ENCODE results near the gene PODXL2. TPM values are rescaled to one million over a fixed set of nuclear protein-coding genes. Genes with fewer than 3 reads are reported as not detected.
A peak's percentile ranks its signal among the peaks of the same experiment; 100 is the strongest.

The PODXL2 gene
- polyA plus RNA-seq, 1 donor (not counting 4 experiments of a cell fraction or from before 2014, with no cell fraction given) = 1.6 TPM

- H3K79me2 ChIP-seq (ENCODE audit: control insufficient read depth, insufficient read depth, low read length) = no peaks in the 10 kb centered on the region
- H3K27me3 ChIP-seq (ENCODE audit: control insufficient read depth, extremely low read depth, insufficient read depth, low read length) = no peaks in the 10 kb centered on the region
- H3K9ac ChIP-seq (ENCODE audit: control insufficient read depth, extremely low read depth, insufficient read depth, low read length) = no peak overlapping the region
- no peaks in the 10 kb centered on the region for H3K9me1 ChIP-seq (ENCODE audit: control insufficient read depth, extremely low read depth, insufficient read depth, low read length)
- FAIRE-seq = no peak
- H3K4me2 ChIP-seq (ENCODE audit: control insufficient read depth, extremely low read depth, insufficient read depth, low read depth, low read length) = no peak overlapping the region
- no peak overlapping the region for H3K4me3 ChIP-seq (ENCODE audit: control insufficient read depth in 2 of 3, extremely low read depth in 1 of 3, insufficient read depth in 2 of 3, low read depth in 1 of 3, low read length in 3 of 3)
- no peak overlapping the region for H3K27ac ChIP-seq (ENCODE audit: control insufficient read depth, insufficient read depth, low read length)
- no peaks in the 10 kb centered on the region for H4K20me1 ChIP-seq (ENCODE audit: control insufficient read depth, extremely low read depth, insufficient read depth, low read length)
- no peaks in the 10 kb centered on the region for H3K36me3 ChIP-seq (ENCODE audit: control insufficient read depth in 2 of 2, extremely low read depth in 1 of 2, insufficient read depth in 2 of 2, low read length in 2 of 2)
- no peak for TF ChIP-seq EZH2 (IDR thresholded peaks at IDR 0.05; ENCODE audit: low read length)
- TF ChIP-seq, protein P1, sequence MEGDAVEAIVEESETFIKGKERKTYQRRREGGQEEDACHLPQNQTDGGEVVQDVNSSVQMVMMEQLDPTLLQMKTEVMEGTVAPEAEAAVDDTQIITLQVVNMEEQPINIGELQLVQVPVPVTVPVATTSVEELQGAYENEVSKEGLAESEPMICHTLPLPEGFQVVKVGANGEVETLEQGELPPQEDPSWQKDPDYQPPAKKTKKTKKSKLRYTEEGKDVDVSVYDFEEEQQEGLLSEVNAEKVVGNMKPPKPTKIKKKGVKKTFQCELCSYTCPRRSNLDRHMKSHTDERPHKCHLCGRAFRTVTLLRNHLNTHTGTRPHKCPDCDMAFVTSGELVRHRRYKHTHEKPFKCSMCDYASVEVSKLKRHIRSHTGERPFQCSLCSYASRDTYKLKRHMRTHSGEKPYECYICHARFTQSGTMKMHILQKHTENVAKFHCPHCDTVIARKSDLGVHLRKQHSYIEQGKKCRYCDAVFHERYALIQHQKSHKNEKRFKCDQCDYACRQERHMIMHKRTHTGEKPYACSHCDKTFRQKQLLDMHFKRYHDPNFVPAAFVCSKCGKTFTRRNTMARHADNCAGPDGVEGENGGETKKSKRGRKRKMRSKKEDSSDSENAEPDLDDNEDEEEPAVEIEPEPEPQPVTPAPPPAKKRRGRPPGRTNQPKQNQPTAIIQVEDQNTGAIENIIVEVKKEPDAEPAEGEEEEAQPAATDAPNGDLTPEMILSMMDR (optimal IDR thresholded peaks at IDR 0.05 in 1 of 3, IDR thresholded peaks at IDR 0.05 in 1 of 3, conservative IDR thresholded peaks at IDR 0.05 in 1 of 3; ENCODE audit: extremely low read depth in 1 of 3, insufficient read depth in 2 of 3, low read length in 3 of 3) = no peak
- no peak for DNase-seq (ENCODE audit: low read depth, low spot score)
- peaks cover 29% of the 10 kb centered on the region for H3K4me1 ChIP-seq (ENCODE audit: control insufficient read depth, extremely low read depth, insufficient read depth, low read length)
- dilution Hi-C loops (cut with MboI; ENCODE audit: extremely low pct_ligation_motif_present, low sequenced_read_pairs) = no loop called here
- no peaks in the 10 kb centered on the region for H3K9me3 ChIP-seq (ENCODE audit: control insufficient read depth, low read depth, low read length)
- H2AFZ ChIP-seq (ENCODE audit: control insufficient read depth, low read length) = no peak overlapping the region
Observed at GRCh38 chr3:127688416-127689265, 59.7 kb downstream of the PODXL2 start.

- dilution Hi-C loops (cut with MboI; ENCODE audit: extremely low pct_ligation_motif_present, low sequenced_read_pairs) = no loop called here
- Histone ChIP-seq H3K9me1 (ENCODE audit: control insufficient read depth, extremely low read depth, insufficient read depth, low read length) (no peaks in the 10 kb centered on the region), H3K27me3 (ENCODE audit: control insufficient read depth, extremely low read depth, insufficient read depth, low read length) (no peaks in the 10 kb centered on the region), H3K9ac (ENCODE audit: control insufficient read depth, extremely low read depth, insufficient read depth, low read length) (peak overlapping the region; percentile 43), H3K27ac (ENCODE audit: control insufficient read depth, insufficient read depth, low read length) (peak overlapping the region; percentile 70), H3K36me3 (ENCODE audit: control insufficient read depth in 2 of 2, extremely low read depth in 1 of 2, insufficient read depth in 2 of 2, low read length in 2 of 2) (no peaks in the 10 kb centered on the region), H2AFZ (ENCODE audit: control insufficient read depth, low read length) (no peak overlapping the region), H3K79me2 (ENCODE audit: control insufficient read depth, insufficient read depth, low read length) (no peaks in the 10 kb centered on the region), H3K4me2 (ENCODE audit: control insufficient read depth, extremely low read depth, insufficient read depth, low read depth, low read length) (peak overlapping the region; percentile 12), H3K9me3 (ENCODE audit: control insufficient read depth, low read depth, low read length) (no peaks in the 10 kb centered on the region), H3K4me1 (ENCODE audit: control insufficient read depth, extremely low read depth, insufficient read depth, low read length) (peaks cover 27% of the 10 kb centered on the region), H3K4me3 (ENCODE audit: control insufficient read depth in 2 of 3, extremely low read depth in 1 of 3, insufficient read depth in 2 of 3, low read depth in 1 of 3, low read length in 3 of 3) (no peak overlapping the region), H4K20me1 (ENCODE audit: control insufficient read depth, extremely low read depth, insufficient read depth, low read length) (no peaks in the 10 kb centered on the region)
- DNase-seq (ENCODE audit: low read depth, low spot score) (no peak), FAIRE-seq (no peak)
- TF ChIP-seq, protein P1 (optimal IDR thresholded peaks at IDR 0.05 in 1 of 3, IDR thresholded peaks at IDR 0.05 in 1 of 3, conservative IDR thresholded peaks at IDR 0.05 in 1 of 3; ENCODE audit: extremely low read depth in 1 of 3, insufficient read depth in 2 of 3, low read length in 3 of 3) = no peak
- TF ChIP-seq EZH2 (IDR thresholded peaks at IDR 0.05; ENCODE audit: low read length) = no peak
Observed at GRCh38 chr3:127689266-127689860, 60.4 kb downstream of the PODXL2 start.

Measured in keratinocyte (primary cell).